HEK293 (cell line): ENCODE data around the gene DYRK4.

Source experiments
- ATF2 ChIP-seq: fragments of 450-650 bp; formaldehyde crosslinking; IDR thresholded peaks from 2 replicates; pipeline ENCODE4 v1.5.1; 2016; ENCODE audit warnings: missing biosample characterization, missing genetic modification characterization, low read depth
- BCL6B ChIP-seq: fragments of 450-650 bp; formaldehyde crosslinking; IDR thresholded peaks from 2 replicates; pipeline ENCODE4 v1.5.1; 2017; ENCODE audit warnings: missing biosample characterization, missing genetic modification characterization
- HIC1 ChIP-seq: fragments of 450-650 bp; formaldehyde crosslinking; IDR thresholded peaks from 2 replicates; pipeline ENCODE4 v1.5.1; 2016; ENCODE audit warnings: missing biosample characterization, missing genetic modification characterization
- HOXC10 ChIP-seq: sonication (generic); formaldehyde crosslinking; IDR thresholded peaks from 2 replicates; pipeline ENCODE4 v1.8.1; 2023; ENCODE audit warnings: mild to moderate bottlenecking, missing genetic modification reagents
- OSR2 ChIP-seq: fragments of 450-650 bp; formaldehyde crosslinking; IDR thresholded peaks from 2 replicates; pipeline ENCODE4 v1.5.1; 2016; ENCODE audit warnings: missing biosample characterization, missing genetic modification characterization
- PRDM10 ChIP-seq: fragments of 450-650 bp; formaldehyde crosslinking; IDR thresholded peaks from 2 replicates; pipeline ENCODE4 v1.5.1; 2016; ENCODE audit warnings: missing biosample characterization, missing genetic modification characterization
- ZBTB11 ChIP-seq: fragments of 450-650 bp; formaldehyde crosslinking; conservative IDR thresholded peaks from 2 replicates; pipeline ENCODE4 v1.5.1; 2016; ENCODE audit warnings: low read depth, missing biosample characterization, missing genetic modification characterization
- ZBTB21 ChIP-seq: fragments of 450-650 bp; formaldehyde crosslinking; IDR thresholded peaks from 2 replicates; pipeline ENCODE4 v1.5.1; 2017; ENCODE audit warnings: missing biosample characterization, missing genetic modification characterization
- ZFP69B ChIP-seq: fragments of 450-650 bp; formaldehyde crosslinking; IDR thresholded peaks from 2 replicates; pipeline ENCODE4 v1.5.1; 2016; ENCODE audit warnings: missing biosample characterization, missing genetic modification characterization
- ZNF133 ChIP-seq: fragments of 450-650 bp; formaldehyde crosslinking; IDR thresholded peaks from 2 replicates; pipeline ENCODE4 v1.5.1; 2016; ENCODE audit warnings: missing biosample characterization, missing genetic modification characterization
- ZNF146 ChIP-seq: fragments of 450-650 bp; formaldehyde crosslinking; IDR thresholded peaks from 2 replicates; pipeline ENCODE4 v1.5.1; 2016; ENCODE audit warnings: missing biosample characterization, missing genetic modification characterization
- ZNF148 ChIP-seq: fragments of 450-650 bp; formaldehyde crosslinking; IDR thresholded peaks from 2 replicates; pipeline ENCODE4 v1.5.0; 2017; ENCODE audit warnings: missing biosample characterization, missing genetic modification characterization, borderline replicate concordance
- ZNF174 ChIP-seq: fragments of 450-650 bp; formaldehyde crosslinking; IDR thresholded peaks from 2 replicates; pipeline ENCODE4 v1.5.0; 2017; ENCODE audit warnings: missing biosample characterization, mild to moderate bottlenecking, missing genetic modification characterization
- ZNF175 ChIP-seq: fragments of 450-650 bp; formaldehyde crosslinking; IDR thresholded peaks from 2 replicates; pipeline ENCODE4 v1.5.1; 2016; ENCODE audit warnings: missing biosample characterization, missing genetic modification characterization
- ZNF184 ChIP-seq: fragments of 450-650 bp; IDR thresholded peaks from 2 replicates; pipeline ENCODE4 v1.5.1; 2018; ENCODE audit warnings: missing biosample characterization, mild to moderate bottlenecking, missing genetic modification characterization
- ZNF341 ChIP-seq: fragments of 450-650 bp; formaldehyde crosslinking; IDR thresholded peaks from 2 replicates; pipeline ENCODE4; 2016; ENCODE audit warnings: low read depth, missing biosample characterization, missing genetic modification characterization
- ZNF433 ChIP-seq: fragments of 450-650 bp; formaldehyde crosslinking; IDR thresholded peaks from 2 replicates; pipeline ENCODE4 v1.5.1; 2016; ENCODE audit warnings: missing biosample characterization, missing genetic modification characterization, low read depth
- ZNF530 ChIP-seq: fragments of 450-650 bp; formaldehyde crosslinking; IDR thresholded peaks from 2 replicates; pipeline ENCODE4 v1.5.1; 2016; ENCODE audit warnings: low read depth, missing biosample characterization, missing genetic modification characterization
- ZNF558 ChIP-seq: fragments of 450-650 bp; formaldehyde crosslinking; IDR thresholded peaks from 2 replicates; pipeline ENCODE4 v1.5.1; 2016; ENCODE audit warnings: missing biosample characterization, missing genetic modification characterization
- ZNF600 ChIP-seq: fragments of 450-650 bp; formaldehyde crosslinking; IDR thresholded peaks from 2 replicates; pipeline ENCODE4 v1.5.1; 2016; ENCODE audit warnings: missing biosample characterization, missing genetic modification characterization
- ZNF623 ChIP-seq: fragments of 450-650 bp; formaldehyde crosslinking; IDR thresholded peaks from 2 replicates; pipeline ENCODE4 v1.5.1; 2016; ENCODE audit warnings: missing biosample characterization, missing genetic modification characterization
- ZNF664 ChIP-seq: fragments of 450-650 bp; formaldehyde crosslinking; IDR thresholded peaks from 2 replicates; pipeline ENCODE4 v1.5.1; 2016; ENCODE audit warnings: missing biosample characterization, missing genetic modification characterization
- ZNF707 ChIP-seq: fragments of 450-650 bp; formaldehyde crosslinking; IDR thresholded peaks from 2 replicates; pipeline ENCODE4 v1.5.1; 2016; ENCODE audit warnings: missing biosample characterization, missing genetic modification characterization
- ZNF777 ChIP-seq: fragments of 450-650 bp; formaldehyde crosslinking; IDR thresholded peaks from 2 replicates; pipeline ENCODE4 v1.5.1; 2017; ENCODE audit warnings: missing biosample characterization, missing genetic modification characterization, borderline replicate concordance
- ZNF843 ChIP-seq: fragments of 450-650 bp; formaldehyde crosslinking; IDR thresholded peaks from 2 replicates; pipeline ENCODE4 v1.5.1; 2016; ENCODE audit warnings: missing biosample characterization, missing genetic modification characterization
- ZSCAN30 ChIP-seq: fragments of 450-650 bp; IDR thresholded peaks from 2 replicates; pipeline ENCODE4 v1.5.1; 2018; ENCODE audit warnings: missing biosample characterization, mild to moderate bottlenecking, missing genetic modification characterization, moderate library complexity

The DYRK4 gene

GRCh38 chr12:4604684-4605193 is 42.7 kb downstream of the DYRK4 start (continued):
- TF ChIP-seq ZNF777 (tag by site-specific recombination) (no peak; the same call in 1 of the 2 replicates), ZNF530 (tag by site-specific recombination) (no peak), ZNF175 (tag by site-specific recombination) (no peak), ZNF600 (tag by site-specific recombination) (peak; percentile 96), BCL6B (tag by site-specific recombination) (no peak), ZNF341 (tag by site-specific recombination) (no peak), ZFP69B (tag by site-specific recombination) (no peak), ZNF664 (no peak), ZNF623 (tag by site-specific recombination) (no peak), ZNF843 (peak; percentile 33; the same call in 1 of the 2 replicates), PRDM10 (peak; percentile 85), ZSCAN30 (tag by site-specific recombination) (0 out of 2 replicates have a peak, but pooled peaks have one; percentile 32), ZNF558 (tag by site-specific recombination) (no peak), ZNF148 (no peak), ATF2 (no peak), HIC1 (tag by site-specific recombination) (no peak), OSR2 (no peak), ZBTB21 (peak; percentile 28; the same call in 1 of the 2 replicates), HOXC10 (no peak), ZNF174 (tag by site-specific recombination) (no peak), ZNF707 (tag by site-specific recombination) (no peak), ZNF133 (tag by site-specific recombination) (no peak), ZNF433 (tag by site-specific recombination) (no peak), ZNF146 (tag by site-specific recombination) (no peak), ZBTB11 (no peak; the same call in 1 of the 2 replicates), ZNF184 (no peak)
